Measurements from ENCODE around the gene DMAC2L. TPM values are rescaled to one million over a fixed set of nuclear protein-coding genes. Genes with fewer than 3 reads are reported as not detected.

DMAC2L gene
- total and polyA plus RNA-seq, 2 donors (not counting 1 experiment from before 2014, with no cell fraction given), result 19.0 to 40.0 TPM

DNA sequence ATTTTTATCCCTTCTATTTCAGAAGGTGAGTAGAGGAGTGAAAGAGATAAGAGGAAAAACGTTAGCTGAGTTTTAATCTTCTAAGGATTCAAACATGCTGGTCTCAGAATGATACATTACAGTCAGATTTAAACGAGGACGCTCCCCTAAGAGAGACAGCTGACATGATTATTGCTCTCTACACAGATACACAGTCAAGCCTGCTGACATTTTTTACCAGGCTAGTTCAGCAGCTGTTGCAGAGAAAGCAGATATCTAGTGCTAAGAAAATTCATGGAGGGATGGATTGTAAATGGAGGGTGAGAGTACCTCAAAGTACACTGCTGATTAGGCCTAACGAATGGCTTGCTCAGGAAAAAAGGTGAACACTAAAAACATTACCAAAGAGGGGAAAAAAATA is 48.8 kb upstream of the DMAC2L start:
- Histone ChIP-seq H3K36me3 (replicated peaks in 1 of 2; ENCODE audit: control extremely low read depth in 1 of 2, control insufficient read depth in 1 of 2, extremely low read depth in 1 of 2, insufficient read depth in 2 of 2, low read length in 1 of 2) (no peaks in the 10 kb centered on the region), H3K4me2 (replicated peaks; ENCODE audit: low read depth, low read length, poor library complexity, severe bottlenecking) (no peak overlapping the region), H3K9ac (ENCODE audit: low read length) (no peak overlapping the region), H3K4me3 (ENCODE audit: control extremely low read depth in 1 of 5, extremely low read depth in 1 of 5, insufficient read depth in 1 of 5, low read depth in 2 of 5, low read length in 4 of 5) (no peak overlapping the region), H2AFZ (ENCODE audit: insufficient read depth, low read depth, low read length, poor library complexity, severe bottlenecking) (no peak overlapping the region), H3K27ac (ENCODE audit: low read length in 2 of 2) (no peak overlapping the region), H4K20me1 (ENCODE audit: control insufficient read depth, insufficient read depth, low read length, poor library complexity, severe bottlenecking) (no peaks in the 10 kb centered on the region), H3K27me3 (replicated peaks in 1 of 4; ENCODE audit: control extremely low read depth in 1 of 4, control insufficient read depth in 3 of 4, insufficient read depth in 4 of 4, low read length in 3 of 4) (no peaks in the 10 kb centered on the region), H3K9me3 (ENCODE audit: control extremely low read depth in 1 of 3, control insufficient read depth in 2 of 3, insufficient read depth in 1 of 3, low read length in 2 of 3) (no peaks in the 10 kb centered on the region), H3K4me1 (ENCODE audit: control insufficient read depth in 2 of 2, insufficient read depth in 2 of 2, low read length in 2 of 2) (no peaks in the 10 kb centered on the region), H3K79me2 (ENCODE audit: control insufficient read depth, insufficient read depth, low read length) (no peaks in the 10 kb centered on the region)
- TF ChIP-seq, protein P1, sequence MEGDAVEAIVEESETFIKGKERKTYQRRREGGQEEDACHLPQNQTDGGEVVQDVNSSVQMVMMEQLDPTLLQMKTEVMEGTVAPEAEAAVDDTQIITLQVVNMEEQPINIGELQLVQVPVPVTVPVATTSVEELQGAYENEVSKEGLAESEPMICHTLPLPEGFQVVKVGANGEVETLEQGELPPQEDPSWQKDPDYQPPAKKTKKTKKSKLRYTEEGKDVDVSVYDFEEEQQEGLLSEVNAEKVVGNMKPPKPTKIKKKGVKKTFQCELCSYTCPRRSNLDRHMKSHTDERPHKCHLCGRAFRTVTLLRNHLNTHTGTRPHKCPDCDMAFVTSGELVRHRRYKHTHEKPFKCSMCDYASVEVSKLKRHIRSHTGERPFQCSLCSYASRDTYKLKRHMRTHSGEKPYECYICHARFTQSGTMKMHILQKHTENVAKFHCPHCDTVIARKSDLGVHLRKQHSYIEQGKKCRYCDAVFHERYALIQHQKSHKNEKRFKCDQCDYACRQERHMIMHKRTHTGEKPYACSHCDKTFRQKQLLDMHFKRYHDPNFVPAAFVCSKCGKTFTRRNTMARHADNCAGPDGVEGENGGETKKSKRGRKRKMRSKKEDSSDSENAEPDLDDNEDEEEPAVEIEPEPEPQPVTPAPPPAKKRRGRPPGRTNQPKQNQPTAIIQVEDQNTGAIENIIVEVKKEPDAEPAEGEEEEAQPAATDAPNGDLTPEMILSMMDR (IDR thresholded peaks at IDR 0.05), result no peak
- DNase-seq (no peak), ATAC-seq (ENCODE audit: low read depth) (no peak)
- H3K27me3 Mint-ChIP-seq, result no peaks in the 10 kb centered on the region
- intact Hi-C loops (cut with micrococcal nuclease), result no loop called here
- no peak overlapping the region for H3K4me3 Mint-ChIP-seq
- CTCF ChIA-PET, result interaction anchor here (0.5 kb wide), 1 partner anchor 80 kb away, joined by 4 read pairs; no protein-coding TSS in a partner anchor
- no peaks in the 10 kb centered on the region for H3K4me1 Mint-ChIP-seq
- no peaks in the 10 kb centered on the region for H3K9me3 Mint-ChIP-seq (ENCODE audit: insufficient read depth)
- WGBS (ENCODE audit: insufficient coverage), result 83% methylated on average over 1 of the region's 4 CpGs
- H3K27ac Mint-ChIP-seq, result no peak overlapping the region
- POLR2A ChIA-PET, result no interaction called here

DNA sequence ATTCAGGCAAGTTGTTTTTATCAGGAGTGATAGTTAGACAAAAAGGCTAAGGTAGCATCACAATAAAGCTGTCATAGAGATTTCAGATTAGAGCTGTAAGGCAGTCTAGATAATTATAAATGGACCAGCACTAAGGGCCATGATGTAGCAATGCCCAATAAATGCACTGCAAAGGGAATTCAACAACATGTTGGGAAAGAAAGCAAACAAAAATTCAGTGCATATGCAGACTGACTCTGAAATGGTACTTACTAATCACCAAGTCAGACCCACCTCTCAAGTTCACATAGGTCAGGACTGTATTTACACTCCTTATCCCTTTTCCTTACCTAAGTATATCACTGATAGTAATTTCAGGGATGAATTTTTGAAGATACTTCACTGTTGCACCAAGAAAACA is 47.1 kb upstream of the DMAC2L start:
- ATAC-seq (ENCODE audit: low read depth) (no peak), DNase-seq (no peak)
- TF ChIP-seq EZH2 (IDR thresholded peaks at IDR 0.05; ENCODE audit: borderline replicate concordance, insufficient read depth, low read depth, low read length, poor library complexity, severe bottlenecking), result no peak
- TF ChIP-seq, protein P1 (IDR thresholded peaks at IDR 0.05), result no peak
- H4K20me1 ChIP-seq (ENCODE audit: control insufficient read depth, insufficient read depth, low read length, poor library complexity, severe bottlenecking), result no peaks in the 10 kb centered on the region
- H3K4me2 ChIP-seq (replicated peaks; ENCODE audit: low read depth, low read length, poor library complexity, severe bottlenecking), result no peak overlapping the region
- no peaks in the 10 kb centered on the region for H3K9me3 ChIP-seq (ENCODE audit: control extremely low read depth in 1 of 3, control insufficient read depth in 2 of 3, insufficient read depth in 1 of 3, low read length in 2 of 3)
- POLR2A ChIA-PET, result no interaction called here
- no peaks in the 10 kb centered on the region for H3K9me3 Mint-ChIP-seq (ENCODE audit: insufficient read depth)
- H3K9ac ChIP-seq (ENCODE audit: low read length), result no peak overlapping the region
- intact Hi-C loops (cut with micrococcal nuclease), result no loop called here
- no peak overlapping the region for H3K27ac Mint-ChIP-seq
- no peaks in the 10 kb centered on the region for H3K4me1 Mint-ChIP-seq
- no peaks in the 10 kb centered on the region for H3K4me1 ChIP-seq (ENCODE audit: control insufficient read depth in 2 of 2, insufficient read depth in 2 of 2, low read length in 2 of 2)
- no peak overlapping the region for H3K27ac ChIP-seq (ENCODE audit: low read length in 2 of 2)
- H2AFZ ChIP-seq (ENCODE audit: insufficient read depth, low read depth, low read length, poor library complexity, severe bottlenecking), result no peak overlapping the region
- no peaks in the 10 kb centered on the region for H3K27me3 ChIP-seq (replicated peaks in 1 of 4; ENCODE audit: control extremely low read depth in 1 of 4, control insufficient read depth in 3 of 4, insufficient read depth in 4 of 4, low read length in 3 of 4)
- no peak overlapping the region for H3K4me3 Mint-ChIP-seq
- H3K79me2 ChIP-seq (ENCODE audit: control insufficient read depth, insufficient read depth, low read length), result no peaks in the 10 kb centered on the region
- no peaks in the 10 kb centered on the region for H3K36me3 ChIP-seq (replicated peaks in 1 of 2; ENCODE audit: control extremely low read depth in 1 of 2, control insufficient read depth in 1 of 2, extremely low read depth in 1 of 2, insufficient read depth in 2 of 2, low read length in 1 of 2)
- H3K27me3 Mint-ChIP-seq, result no peaks in the 10 kb centered on the region
- no peak overlapping the region for H3K4me3 ChIP-seq (ENCODE audit: control extremely low read depth in 1 of 5, extremely low read depth in 1 of 5, insufficient read depth in 1 of 5, low read depth in 2 of 5, low read length in 4 of 5)
- CTCF ChIA-PET, result no interaction called here
